SU-DHL-6 (cell line): ENCODE data around the gene ACMSD.

Experiments
- H2AFZ ChIP-seq: fragments of 200-600 bp; sonication (generic); 2 replicates; pipeline ENCODE4 v1.6.1; 2014; ENCODE audit warnings: low read depth, mild to moderate bottlenecking, moderate library complexity, mixed read lengths, antibody characterized with exemption, low read length; ENCODE audit not compliant: severe bottlenecking
- H3F3A ChIP-seq: fragments of 200-600 bp; shearing (Covaris generic); 2 replicates; pipeline ENCODE4 v1.6.0; 2016; ENCODE audit warnings: antibody characterized with exemption, mild to moderate bottlenecking; ENCODE audit not compliant: insufficient read depth
- H3K27ac ChIP-seq: fragments of 200-600 bp; sonication (generic); 2 replicates; pipeline ENCODE4 v1.5.1; 2016; ENCODE audit warnings: low read depth, mild to moderate bottlenecking, low read length, moderate library complexity, mixed read lengths
- H3K27me3 ChIP-seq: fragments of 200-600 bp; sonication (generic), shearing (Covaris generic); 2 replicates; pipeline ENCODE4 v1.6.0; 2014; ENCODE audit warnings: mild to moderate bottlenecking, low read length
- H3K36me3 ChIP-seq: fragments of 200-600 bp; sonication (generic); 2 replicates; pipeline ENCODE4 v1.6.1; 2014; ENCODE audit warnings: mild to moderate bottlenecking, low read length, mixed read lengths
- H3K4me2 ChIP-seq: fragments of 300-600, 200-600 bp; shearing (Covaris generic), sonication (generic); 2 replicates; pipeline ENCODE4 v1.6.0; 2014; ENCODE audit warnings: low read length, low read depth, mild to moderate bottlenecking; ENCODE audit not compliant: poor library complexity, severe bottlenecking
- H3K4me3 ChIP-seq: fragments of 200-600 bp; sonication (generic); 2 replicates; pipeline ENCODE4 v1.5.1; 2014; ENCODE audit warnings: antibody characterized with exemption, low read length, mild to moderate bottlenecking, mixed read lengths; ENCODE audit not compliant: insufficient read depth, poor library complexity, severe bottlenecking
- H3K79me2 ChIP-seq: fragments of 200-600 bp; sonication (generic); 2 replicates; pipeline ENCODE4 v1.6.1; 2014; ENCODE audit warnings: mild to moderate bottlenecking, low read length, moderate library complexity; ENCODE audit not compliant: insufficient read depth
- H3K9ac ChIP-seq: fragments of 200-600 bp; sonication (generic); 2 replicates; pipeline ENCODE4 v1.7.0; 2014; ENCODE audit warnings: mild to moderate bottlenecking, low read length
- H3K9me2 ChIP-seq: fragments of 200-600 bp; sonication (generic); replicated peaks from 2 replicates; pipeline ENCODE4 v1.6.1; 2014; ENCODE audit warnings: low read length; ENCODE audit not compliant: insufficient read depth
- H3K9me3 ChIP-seq: fragments of 200-600 bp; sonication (generic); 2 replicates; pipeline ENCODE4 v1.6.1; 2014; ENCODE audit warnings: low read length, mixed read lengths; ENCODE audit not compliant: insufficient read depth
- H4K20me1 ChIP-seq: fragments of 200-600 bp; sonication (generic); 2 replicates; pipeline ENCODE4 v1.6.1; 2014; ENCODE audit warnings: low read depth, mild to moderate bottlenecking, antibody characterized with exemption, low read length, moderate library complexity, mixed read lengths
- CTCF ChIP-seq: fragments of 200-600 bp; sonication (generic); IDR thresholded peaks from one replicate; pipeline ENCODE4 v1.5.1; 2017; ENCODE audit warnings: antibody characterized with exemption, mild to moderate bottlenecking, low read length, moderate library complexity; ENCODE audit not compliant: insufficient read depth, poor library complexity, severe bottlenecking
- EZH2phosphoT487 ChIP-seq: fragments of 200-600 bp; sonication (generic), shearing (Covaris generic); conservative IDR thresholded peaks from 2 replicates; pipeline ENCODE4 v1.6.1; 2018; ENCODE audit warnings: mild to moderate bottlenecking, antibody characterized with exemption, low read length, moderate library complexity, mixed read lengths

ACMSD gene

GRCh38 chr2:134842930-134843490, 4.6 kb downstream of the ACMSD start:
- Histone ChIP-seq H3K4me2 (no peak overlapping the region), H3K79me2 (no peaks in the 10 kb centered on the region), H2AFZ (no peak overlapping the region), H3F3A (no peaks in the 10 kb centered on the region), H3K9ac (no peak overlapping the region), H3K9me3 (no peaks in the 10 kb centered on the region), H3K27me3 (no peaks in the 10 kb centered on the region), H4K20me1 (no peaks in the 10 kb centered on the region), H3K27ac (no peak overlapping the region), H3K36me3 (no peaks in the 10 kb centered on the region), H3K9me2 (no peaks in the 10 kb centered on the region), H3K4me3 (no peak overlapping the region)
- no peak for TF ChIP-seq CTCF
- TF ChIP-seq EZH2phosphoT487: no peak

GRCh38 chr2:134843968-134844367, 5.6 kb downstream of the ACMSD start:
- no peaks in the 10 kb centered on the region for H3K36me3 ChIP-seq
- H3F3A ChIP-seq: no peaks in the 10 kb centered on the region
- no peaks in the 10 kb centered on the region for H4K20me1 ChIP-seq
- no peaks in the 10 kb centered on the region for H3K79me2 ChIP-seq
- no peaks in the 10 kb centered on the region for H3K27me3 ChIP-seq
- no peak overlapping the region for H3K27ac ChIP-seq
- no peaks in the 10 kb centered on the region for H3K9me2 ChIP-seq
- TF ChIP-seq CTCF (no peak), EZH2phosphoT487 (no peak)
- no peak overlapping the region for H2AFZ ChIP-seq
- no peaks in the 10 kb centered on the region for H3K9me3 ChIP-seq
- H3K9ac ChIP-seq: no peak overlapping the region
- no peak overlapping the region for H3K4me2 ChIP-seq
- H3K4me3 ChIP-seq: no peak overlapping the region

GRCh38 chr2:134845028-134845427, 6.6 kb downstream of the ACMSD start:
- no peak overlapping the region for H2AFZ ChIP-seq
- no peaks in the 10 kb centered on the region for H3K79me2 ChIP-seq
- H3K27ac ChIP-seq: no peak overlapping the region
- H3K4me2 ChIP-seq: no peak overlapping the region
- no peaks in the 10 kb centered on the region for H3K27me3 ChIP-seq
- H3F3A ChIP-seq: no peaks in the 10 kb centered on the region
- H3K9ac ChIP-seq: no peak overlapping the region
- TF ChIP-seq CTCF: no peak
- TF ChIP-seq EZH2phosphoT487: no peak
- H3K4me3 ChIP-seq: no peak overlapping the region
- H3K9me2 ChIP-seq: no peaks in the 10 kb centered on the region
- H4K20me1 ChIP-seq: no peaks in the 10 kb centered on the region
- H3K9me3 ChIP-seq: no peaks in the 10 kb centered on the region
- H3K36me3 ChIP-seq: no peaks in the 10 kb centered on the region
